GM18505 (cell line): ENCODE results near the gene DBH.

ENCODE experiments used
- ATAC-seq: cut with Tn5 transposase; IDR thresholded peaks from one replicate; pipeline ENCODE4 v1.9.1; 2021; ENCODE audit not compliant: unreplicated experiment
- POLR2A ChIP-seq: IDR thresholded peaks from 4 replicates; pipeline ENCODE4 v1.6.1; 2011; ENCODE audit warnings: borderline replicate concordance; ENCODE audit not compliant: insufficient read depth, insufficient read length; ENCODE audit errors: extremely low read depth

DBH gene

DNA sequence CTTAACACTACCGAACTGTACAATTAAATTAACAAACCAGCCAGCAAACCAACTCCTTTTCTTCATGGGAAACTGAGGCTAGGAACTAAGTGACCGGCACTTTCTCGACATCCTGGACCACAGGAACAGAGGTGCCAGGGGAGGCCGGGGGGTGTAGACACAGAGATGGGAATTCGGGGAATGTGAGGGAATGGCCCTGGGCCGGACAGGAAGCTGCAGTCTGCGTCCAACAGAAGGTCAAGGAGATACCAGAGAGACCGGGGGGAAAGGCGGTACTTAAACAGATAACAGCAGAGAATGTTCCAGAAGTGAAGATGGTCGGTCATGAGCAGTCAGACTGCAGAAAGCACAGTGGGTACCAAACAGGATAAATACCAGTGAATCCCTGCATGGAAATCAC, 40.3 kb downstream of the DBH start:
- ATAC-seq, result no peak
- no peak for TF ChIP-seq POLR2A

GRCh38 chr9:133677126-133678010, 41.2 kb downstream of the DBH start:
- TF ChIP-seq POLR2A, result no peak
- ATAC-seq, result no peak

DNA sequence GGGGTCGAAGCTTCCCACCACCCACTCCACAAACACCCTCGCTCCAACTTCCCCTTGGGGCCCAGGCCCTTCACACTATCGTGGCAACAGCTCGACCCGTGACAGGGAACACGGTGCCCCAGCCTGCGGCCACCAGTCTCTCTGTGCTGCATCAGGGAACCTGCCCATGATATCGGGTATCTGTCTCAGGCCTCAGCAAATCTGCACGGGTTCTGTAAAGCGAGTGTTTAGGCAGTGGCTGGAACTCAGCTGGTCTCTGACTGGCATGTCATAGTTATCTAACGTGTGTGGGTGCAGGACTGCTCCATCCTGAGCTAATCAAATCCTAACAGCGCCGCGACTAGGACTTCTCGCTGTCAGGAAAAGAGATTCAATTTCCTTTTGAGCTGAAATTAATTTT, 42.9 kb downstream of the DBH start:
- TF ChIP-seq POLR2A, result no peak
- no peak for ATAC-seq

GRCh38 chr9:133679466-133680061, 43.4 kb downstream of the DBH start:
- no peak for TF ChIP-seq POLR2A
- ATAC-seq, result no peak

DNA sequence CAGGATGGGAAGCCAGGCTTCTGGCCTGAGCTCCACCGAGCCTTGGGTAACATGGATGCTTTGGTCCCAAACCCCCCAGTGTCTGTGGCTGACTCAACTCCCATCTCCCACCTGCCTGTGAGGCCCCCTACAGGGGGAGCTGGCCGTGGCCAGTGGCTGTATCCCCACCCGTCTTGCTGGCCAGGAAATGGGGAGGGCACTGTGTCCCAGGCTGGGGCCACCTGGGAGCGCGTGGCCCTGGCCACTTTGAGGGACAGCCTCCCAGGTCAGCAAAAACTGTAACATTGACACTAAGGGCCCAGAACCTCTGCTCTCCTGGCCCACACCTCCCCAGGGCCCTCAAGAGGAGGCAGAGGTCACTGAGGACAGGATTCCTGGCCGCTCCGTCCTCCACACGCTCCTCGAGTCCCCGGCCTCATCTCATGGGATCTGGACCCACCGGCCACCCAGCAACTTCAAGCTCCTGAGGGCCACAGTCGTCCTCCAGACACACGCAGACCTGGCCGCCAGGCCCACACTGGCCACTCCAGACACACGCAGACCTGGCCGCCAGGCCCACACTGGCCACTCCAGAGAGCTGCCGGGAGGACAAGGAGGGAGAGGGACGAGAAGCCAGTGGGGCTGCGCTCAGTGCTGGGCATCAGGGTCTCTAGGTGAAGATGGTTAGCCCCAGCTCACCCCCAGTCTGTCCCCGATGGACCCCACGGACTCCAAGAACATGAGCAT, 44.2 kb downstream of the DBH start:
- no peak for ATAC-seq

GRCh38 chr9:133680976-133681657, 45.0 kb downstream of the DBH start:
- TF ChIP-seq POLR2A, result no peak
- no peak for ATAC-seq

More for the DNA sequence above, 44.2 kb downstream of the DBH start:
- no peak for TF ChIP-seq POLR2A

- ATAC-seq, result no peak
- TF ChIP-seq POLR2A, result no peak
Observed at GRCh38 chr9:133681658-133682306, 45.6 kb downstream of the DBH start.

DNA sequence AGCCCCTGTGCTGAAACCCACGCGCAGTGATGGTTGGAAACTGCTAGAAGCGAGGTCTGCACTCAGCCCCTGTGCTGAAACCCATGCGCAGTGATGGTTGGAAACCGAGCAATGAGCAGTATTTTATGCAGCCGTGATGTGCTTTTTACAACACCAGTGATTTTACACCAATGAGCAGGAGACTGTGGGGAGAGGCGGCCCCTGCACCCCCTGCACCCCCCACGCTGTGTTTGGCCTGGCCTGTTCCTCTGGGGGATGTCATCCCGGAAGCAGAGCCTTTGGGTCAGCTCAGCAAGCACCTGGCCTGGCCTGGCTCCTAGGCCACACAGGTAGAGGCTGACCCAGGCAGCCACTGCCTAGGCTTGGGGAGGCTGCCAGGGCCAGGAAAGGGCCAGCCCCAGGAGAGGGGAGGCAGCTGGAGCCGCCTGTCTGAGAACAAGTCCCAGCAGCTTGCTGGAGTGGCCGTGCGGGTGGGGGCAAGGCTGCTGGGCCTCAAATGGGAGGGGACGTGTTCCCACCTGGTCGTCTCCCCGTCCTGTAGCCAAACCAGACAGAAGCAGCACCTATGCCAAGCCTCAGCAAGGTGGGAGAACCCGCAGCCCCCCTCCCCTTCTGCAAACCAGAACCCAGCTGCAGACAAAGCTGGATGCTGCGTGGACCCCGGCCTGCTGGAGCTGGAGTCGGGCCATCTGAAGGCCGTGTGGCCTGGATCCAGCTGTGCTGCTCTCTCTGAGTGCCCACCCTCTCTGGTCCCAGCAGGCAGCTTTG, 46.8 kb downstream of the DBH start:
- no peak for TF ChIP-seq POLR2A
- ATAC-seq, result no peak

DNA sequence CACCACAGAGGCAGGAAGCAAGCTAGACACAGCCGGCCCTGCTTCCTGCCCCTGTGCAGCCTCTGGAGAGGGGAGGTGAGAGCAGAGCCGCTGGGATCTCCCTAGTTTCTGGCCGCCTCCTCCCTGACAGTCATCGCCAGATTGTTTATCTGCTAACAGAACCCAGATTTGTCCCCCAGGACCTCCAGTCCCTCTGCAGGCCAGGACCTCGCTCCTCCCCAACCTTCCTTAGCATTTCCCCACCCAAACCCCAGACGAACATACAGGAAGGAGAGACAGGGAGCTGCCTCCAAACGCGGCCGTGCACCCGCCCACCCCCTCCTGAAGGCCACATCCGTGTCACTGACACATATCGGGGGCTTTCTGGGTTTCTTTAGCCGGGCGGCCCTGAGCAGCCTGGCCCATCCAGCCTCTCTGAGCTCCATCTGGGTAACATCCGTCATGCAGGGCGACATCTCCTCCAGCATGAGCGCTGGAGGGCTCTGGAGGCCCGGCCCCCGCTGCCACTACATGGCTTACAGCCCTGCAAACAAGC, 47.5 kb downstream of the DBH start:
- ATAC-seq, result no peak
- no peak for TF ChIP-seq POLR2A

DNA sequence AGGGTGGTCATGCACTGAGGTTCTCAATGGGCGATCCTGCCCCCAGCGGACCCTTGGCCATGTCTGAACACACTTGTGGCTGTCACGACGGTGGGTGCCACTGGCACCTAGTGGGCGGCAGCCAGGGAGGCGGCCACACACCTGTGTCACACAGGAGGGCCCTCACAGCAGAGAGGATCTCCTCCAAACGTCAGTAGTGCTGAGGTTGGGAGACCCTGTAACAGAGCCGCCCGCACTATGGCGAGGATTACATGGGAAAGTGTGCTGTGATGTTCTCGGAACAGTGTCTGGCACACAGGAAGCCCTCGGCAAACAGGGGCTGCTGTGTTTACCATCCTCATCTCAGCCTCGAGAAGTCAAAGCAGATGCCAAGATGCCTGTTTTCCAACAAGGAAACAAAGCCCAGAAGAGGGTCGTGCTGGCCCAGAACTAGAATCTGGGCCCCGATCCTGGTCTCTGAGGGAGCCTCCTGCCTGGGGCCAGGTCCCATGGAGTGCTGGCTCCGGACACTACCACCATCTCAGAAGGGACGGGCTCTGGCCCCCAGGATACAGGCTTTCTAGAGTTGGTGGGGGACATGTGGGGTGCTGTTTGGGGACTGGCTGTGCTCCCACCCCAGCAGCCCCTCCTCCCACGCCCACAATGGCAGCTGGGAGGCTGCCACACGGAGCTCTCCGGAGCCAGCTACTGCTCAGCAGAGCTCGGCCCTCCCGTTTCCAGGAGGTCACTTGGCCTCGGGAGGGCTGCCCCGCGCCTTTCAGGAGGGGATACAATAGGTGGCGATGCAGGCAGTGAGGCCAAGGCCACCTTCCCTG, 48.2 kb downstream of the DBH start:
- ATAC-seq, result no peak
- TF ChIP-seq POLR2A, result no peak

- no peak for ATAC-seq
- TF ChIP-seq POLR2A, result no peak
Observed at GRCh38 chr9:133684936-133685361, 48.8 kb downstream of the DBH start.

- no peak for TF ChIP-seq POLR2A
- ATAC-seq, result no peak
Observed at GRCh38 chr9:133685653-133686609, 49.8 kb downstream of the DBH start.
